GM21576 (cell line): ENCODE data around the gene CLDN22.

Experiments
- ATAC-seq: cut with Tn5 transposase; IDR thresholded peaks from one replicate; pipeline ENCODE4 v1.9.1; 2021; ENCODE audit warnings: mild to moderate bottlenecking, moderate library complexity; ENCODE audit not compliant: unreplicated experiment

CLDN22 gene

GRCh38 chr4:183323295-183323694, 3.2 kb upstream of the CLDN22 start:
- no peak for ATAC-seq

- no peak for ATAC-seq
Measured at GRCh38 chr4:183322326-183322725, 2.2 kb upstream of the CLDN22 start, which contains the start of gene CLDN24. TSS of gene CLDN24 (minus strand) at chr4:183322426. CDS start at chr4:183322426, 0 bp downstream.

- no peak for ATAC-seq
Measured at GRCh38 chr4:183321516-183321915, 1.4 kb upstream of the CLDN22 start.

- no peak for ATAC-seq
Measured at GRCh38 chr4:183321079-183321478, 1.0 kb upstream of the CLDN22 start.

- ATAC-seq, result no peak
Measured at GRCh38 chr4:183318656-183319055, 1.4 kb downstream of the CLDN22 start.

- no peak for ATAC-seq
Measured at GRCh38 chr4:183314806-183315205, 5.3 kb downstream of the CLDN22 start.

GRCh38 chr4:183314336-183314735, 5.7 kb downstream of the CLDN22 start:
- ATAC-seq, result no peak

- ATAC-seq, result no peak
Measured at GRCh38 chr4:183312841-183313240, 7.2 kb downstream of the CLDN22 start.

- no peak for ATAC-seq
Measured at GRCh38 chr4:183306811-183307210, 13.3 kb downstream of the CLDN22 start.

- ATAC-seq, result peak; percentile 19
Measured at GRCh38 chr4:183304538-183304937, 15.5 kb downstream of the CLDN22 start.

GRCh38 chr4:183304067-183304466, 16.0 kb downstream of the CLDN22 start:
- ATAC-seq, result peak; percentile 71

GRCh38 chr4:183303301-183303700, 16.8 kb downstream of the CLDN22 start:
- ATAC-seq, result no peak

GRCh38 chr4:183300655-183301054, 19.4 kb downstream of the CLDN22 start:
- ATAC-seq, result no peak

- ATAC-seq, result no peak
Measured at GRCh38 chr4:183300070-183300469, 20.0 kb downstream of the CLDN22 start.

- ATAC-seq, result no peak
Measured at GRCh38 chr4:183299464-183299863, 20.6 kb downstream of the CLDN22 start.

- ATAC-seq, result peak; percentile 65
Measured at GRCh38 chr4:183297675-183298074, 22.4 kb downstream of the CLDN22 start.

GRCh38 chr4:183295711-183296110, 24.4 kb downstream of the CLDN22 start:
- no peak for ATAC-seq

- no peak for ATAC-seq
Measured at GRCh38 chr4:183291070-183291469, 29.0 kb downstream of the CLDN22 start.

- no peak for ATAC-seq
Measured at GRCh38 chr4:183289688-183290087, 30.4 kb downstream of the CLDN22 start.

GRCh38 chr4:183288955-183289354, 31.1 kb downstream of the CLDN22 start:
- ATAC-seq, result no peak

- ATAC-seq, result peak; percentile 61
Measured at GRCh38 chr4:183287677-183288076, 32.4 kb downstream of the CLDN22 start.

GRCh38 chr4:183287309-183287659, 32.8 kb downstream of the CLDN22 start:
- peak; percentile 70 for ATAC-seq

GRCh38 chr4:183286590-183287308, 33.3 kb downstream of the CLDN22 start:
- ATAC-seq, result no peak
